RWPE2 (cell line): ENCODE results near the gene MORF4L1.
A peak's percentile ranks its signal among the peaks of the same experiment; 100 is the strongest.

ENCODE experiments used
- ATAC-seq: fragments of 200-7000 bp; cut with Tn5 transposase; 3 replicates; pipeline ENCODE4 v1.9.1; 2021; ENCODE audit warnings: low read depth
- DNase-seq: peaks from one replicate; pipeline ENCODE4 v3.0.0-alpha.2; 2020; ENCODE audit warnings: low spot score
- H3K27ac ChIP-seq: fragments of 450-650 bp; 2 replicates; pipeline ENCODE4 v1.5.1; 2017; ENCODE audit warnings: mild to moderate bottlenecking; ENCODE audit not compliant: poor library complexity, severe bottlenecking
- H3K27me3 ChIP-seq: fragments of 250-450 bp; sonication (Bioruptor Pico); 2 replicates; pipeline ENCODE4 v1.5.1; 2021; ENCODE audit warnings: mild to moderate bottlenecking, moderate library complexity; ENCODE audit not compliant: insufficient read depth, poor library complexity, severe bottlenecking
- H3K36me3 ChIP-seq: fragments of 250-450 bp; sonication (Bioruptor Pico); 2 replicates; pipeline ENCODE4 v1.5.1; 2020; ENCODE audit warnings: low read depth, mild to moderate bottlenecking, moderate library complexity
- H3K4me1 ChIP-seq: fragments of 250-450 bp; sonication (Bioruptor Pico); 2 replicates; pipeline ENCODE4 v1.5.1; 2021; ENCODE audit warnings: mild to moderate bottlenecking, moderate library complexity; ENCODE audit not compliant: insufficient read depth, poor library complexity, severe bottlenecking
- H3K4me3 ChIP-seq: fragments of 250-450 bp; sonication (Bioruptor Pico); 2 replicates; pipeline ENCODE4 v1.5.1; 2021; ENCODE audit warnings: mild to moderate bottlenecking, moderate library complexity; ENCODE audit not compliant: severe bottlenecking
- H3K9me3 ChIP-seq: fragments of 250-450 bp; sonication (Bioruptor Pico); 2 replicates; pipeline ENCODE4 v1.5.1; 2021; ENCODE audit warnings: mild to moderate bottlenecking, moderate library complexity; ENCODE audit not compliant: severe bottlenecking
- CTCF ChIP-seq: fragments of 450-650 bp; IDR thresholded peaks from one replicate; pipeline ENCODE4 v1.5.1; 2017; ENCODE audit warnings: mild to moderate bottlenecking, moderate library complexity; ENCODE audit not compliant: poor library complexity, severe bottlenecking

The MORF4L1 gene

GRCh38 chr15:78872155-78872971 is at the start of gene MORF4L1:
TSS of gene MORF4L1 (plus strand) at chr15:78872890. CDS start at chr15:78873018, 128 bp downstream.
- Histone ChIP-seq H3K4me1 (peaks cover 22% of the 10 kb centered on the region), H3K9me3 (no peaks in the 10 kb centered on the region), H3K27me3 (no peaks in the 10 kb centered on the region), H3K36me3 (peaks cover 16% of the 10 kb centered on the region), H3K27ac (peak within 1 kb of the TSS; percentile 94), H3K4me3 (peak within 1 kb of the TSS; percentile 90)
- peak; percentile 90 for ATAC-seq
- no peak for TF ChIP-seq CTCF
- DNase-seq, result peak; percentile 99

GRCh38 chr15:78828920-78829319 is 43.8 kb upstream of the MORF4L1 start:
- TF ChIP-seq CTCF, result no peak
- Histone ChIP-seq H3K4me3 (no peak overlapping the region), H3K27ac (no peak overlapping the region), H3K36me3 (no peaks in the 10 kb centered on the region), H3K4me1 (no peaks in the 10 kb centered on the region), H3K27me3 (peaks cover 22% of the 10 kb centered on the region), H3K9me3 (no peaks in the 10 kb centered on the region)
- no peak for DNase-seq
- no peak for ATAC-seq

GRCh38 chr15:78830514-78831228 is 42.0 kb upstream of the MORF4L1 start:
- no peak for TF ChIP-seq CTCF
- no peak for DNase-seq
- Histone ChIP-seq H3K27me3 (peaks cover 22% of the 10 kb centered on the region), H3K36me3 (no peaks in the 10 kb centered on the region), H3K4me3 (no peak overlapping the region), H3K9me3 (no peaks in the 10 kb centered on the region), H3K27ac (no peak overlapping the region), H3K4me1 (no peaks in the 10 kb centered on the region)
- ATAC-seq, result no peak

GRCh38 chr15:78831229-78832207 is 41.2 kb upstream of the MORF4L1 start:
- no peak overlapping the region for H3K27ac ChIP-seq
- DNase-seq, result no peak
- H3K36me3 ChIP-seq, result no peaks in the 10 kb centered on the region
- TF ChIP-seq CTCF, result no peak
- H3K4me1 ChIP-seq, result no peaks in the 10 kb centered on the region
- no peaks in the 10 kb centered on the region for H3K9me3 ChIP-seq
- H3K4me3 ChIP-seq, result no peak overlapping the region
- no peak for ATAC-seq
- H3K27me3 ChIP-seq, result peaks cover 22% of the 10 kb centered on the region
